HepG2 (cell line): Measurements from ENCODE around the gene CS. TPM values are rescaled to one million over a fixed set of nuclear protein-coding genes. Genes with fewer than 3 reads are reported as not detected.

Experiments used
- ATAC-seq: fragments of 200-7000 bp; cut with Tn5 transposase; 3 replicates; pipeline ENCODE4 v1.9.1; 2020; ENCODE audit warnings: mild to moderate bottlenecking, moderate library complexity
- BruUV-seq: library from RNA; stranded (reverse); fragments of 400-500 nt; replicated peaks from 2 replicates; lab custom pipeline; 2021; lab: Mats Ljungman, UMichigan
- CTCF ChIA-PET: fragments of 300-600 bp; formaldehyde crosslinking; extraction: SDS; loops from one replicate; lab custom pipeline; 2021; ENCODE audit warnings: low total read pairs, inconsistent platforms, low intra/inter-chr PET ratio; lab: Yijun Ruan, JAX
- POLR2A ChIA-PET: fragments of 350-600 bp; sonication (Branson Sonifier 250); formaldehyde crosslinking; loops from one replicate; lab custom pipeline; 2020; ENCODE audit warnings: antibody characterized with exemption, inconsistent platforms; lab: Yijun Ruan, JAX
- DNase-seq: peaks from one replicate; pipeline ENCODE4 v3.0.0-alpha.2; 2015; ENCODE audit warnings: low spot score
- FAIRE-seq: peaks from 3 replicates; lab custom pipeline; 2011; peaks lifted over from hg19 to GRCh38; lab: Jason Lieb, UNC
- H2AFZ ChIP-seq: one replicate; pipeline ENCODE4 v1.6.1; 2011; ENCODE audit warnings: low read length, inconsistent platforms
- H3K27ac ChIP-seq: fragments of 300-600 bp; 3 replicates; pipeline ENCODE4 v1.8.0; 2011; ENCODE audit warnings: mixed run types, mild to moderate bottlenecking, mixed read lengths, low read length, inconsistent platforms; ENCODE audit not compliant: insufficient read depth; ENCODE audit errors: extremely low read length
- H3K27me3 ChIP-seq, 2 experiments: fragments of 200-600 bp in 1 of 2; 2 replicates in 1 of 2; 3 replicates in 1 of 2; pipeline versions ENCODE4 v1.6.0 to v1.8.0; 2011; ENCODE audit warnings: low read length in 2 of 2, mild to moderate bottlenecking in 2 of 2, moderate library complexity in 2 of 2, inconsistent platforms in 1 of 2; ENCODE audit not compliant: insufficient read depth in 2 of 2, control insufficient read depth in 1 of 2
- H3K36me3 ChIP-seq, 2 experiments: fragments of 200-600 bp in 1 of 2; replicated peaks in 1 of 2; 2 replicates in 1 of 2; 3 replicates in 1 of 2; pipeline versions ENCODE4 v1.5.1 to v1.8.0; 2011; ENCODE audit warnings: low read length in 2 of 2, inconsistent platforms in 1 of 2; ENCODE audit not compliant: insufficient read depth in 2 of 2, control insufficient read depth in 1 of 2
- H3K4me1 ChIP-seq: 2 replicates; pipeline ENCODE4 v1.5.1; 2012; ENCODE audit warnings: low read length, inconsistent platforms; ENCODE audit not compliant: insufficient read depth
- H3K4me2 ChIP-seq: 2 replicates; pipeline ENCODE4 v1.6.0; 2011; ENCODE audit warnings: low read depth, low read length, inconsistent platforms
- H3K4me3 ChIP-seq, 3 experiments: fragments of 200-600 bp in 1 of 3; sonication (generic), shearing (Covaris generic) in 1 of 3; replicated peaks in 1 of 3; 2 replicates each; pipeline ENCODE4 v1.5.1; 2011 to 2016; ENCODE audit warnings: low read length in 3 of 3, inconsistent platforms in 2 of 3, low read depth in 2 of 3, mild to moderate bottlenecking in 2 of 3, control low read depth in 1 of 3, mixed read lengths in 1 of 3; ENCODE audit not compliant: insufficient read depth in 1 of 3
- H3K79me2 ChIP-seq: one replicate; pipeline ENCODE4 v1.6.1; 2011; ENCODE audit warnings: low read length, inconsistent platforms; ENCODE audit not compliant: insufficient read depth
- H3K9ac ChIP-seq: 2 replicates; pipeline ENCODE4 v1.6.0; 2011; ENCODE audit warnings: mild to moderate bottlenecking, low read depth, low read length, inconsistent platforms; ENCODE audit not compliant: insufficient read depth
- H3K9me3 ChIP-seq: 2 replicates; pipeline ENCODE4 v1.5.1; 2012; ENCODE audit warnings: mild to moderate bottlenecking, low read length
- H4K20me1 ChIP-seq: 2 replicates; pipeline ENCODE4 v1.6.0; 2011; ENCODE audit warnings: inconsistent platforms, mild to moderate bottlenecking, low read length, moderate library complexity; ENCODE audit not compliant: insufficient read depth
- AGO2 ChIP-seq: fragments of 200-400 bp; formaldehyde crosslinking; optimal IDR thresholded peaks from 2 replicates; pipeline ENCODE3; 2017; ENCODE audit warnings: mild to moderate bottlenecking, low read depth, low read length, moderate library complexity
- HNRNPL ChIP-seq: fragments of 200-400 bp; formaldehyde crosslinking; IDR thresholded peaks from 2 replicates; pipeline ENCODE4 v1.6.1; 2017; ENCODE audit warnings: mild to moderate bottlenecking, low read depth, low read length
- KAT8 ChIP-seq: IDR thresholded peaks from 2 replicates; pipeline ENCODE4 v1.6.1; 2016; ENCODE audit warnings: missing genetic modification reagents, missing compliant biosample characterization
- RBFOX2 ChIP-seq: fragments of 200-400 bp; formaldehyde crosslinking; IDR thresholded peaks from 2 replicates; pipeline ENCODE4 v1.6.1; 2017; ENCODE audit warnings: low read depth, mild to moderate bottlenecking, low read length
- ZNF343 ChIP-seq: sonication (generic); formaldehyde crosslinking; IDR thresholded peaks from 2 replicates; pipeline ENCODE4 v1.4.0; 2020; ENCODE audit warnings: mild to moderate bottlenecking, missing genetic modification reagents
- ZNF747 ChIP-seq: sonication (generic); formaldehyde crosslinking; IDR thresholded peaks from 2 replicates; pipeline ENCODE4 v1.8.1; 2023; ENCODE audit warnings: missing genetic modification reagents, mild to moderate bottlenecking, borderline replicate concordance
- ZNF768 ChIP-seq: sonication (generic); formaldehyde crosslinking; IDR thresholded peaks from 2 replicates; pipeline ENCODE4 v1.4.0; 2020; ENCODE audit warnings: missing genetic modification reagents
- WGBS: methylation state at CpG from one replicate; pipeline ENCODE4 v1.1.6; 2017; ENCODE audit warnings: low lambda C conversion rate; 5-methylcytosine and 5-hydroxymethylcytosine counted together
- in situ Hi-C: cut with HindIII; loops from 2 replicates; pipeline ENCODE4 v1.10.0; 2017; ENCODE audit warnings: low pct_unique_long_range_greater_than_20kb; ENCODE audit not compliant: extremely low pct_ligation_motif_present
- intact Hi-C: fragments of 100-400 bp; cut with micrococcal nuclease; formaldehyde crosslinking; loops from one replicate; pipeline ENCODE4 v1.10.0; 2022; ENCODE audit not compliant: unreplicated experiment
- polyA plus RNA-seq, 8 experiments: library from polyadenylated mRNA; depleted of rRNA in 3 of 8; stranded (reverse) in 7 of 8; unstranded in 1 of 8; fragments of >200 nt; fragmentation: Illumina TruSeq in 4 of 8; extraction: Trizol in 4 of 8; gene quantifications; 2 replicates each; pipeline versions ENCODE4 v1.2.1 to v1.2.3, GENCODE V29; 2011 to 2016; ENCODE audit warnings: low read depth in 4 of 8, missing spikeins in 1 of 8, mixed read lengths in 1 of 8; ENCODE audit not compliant: insufficient read depth in 1 of 8
- total RNA-seq, 5 experiments: library from RNA; depleted of rRNA; stranded (reverse); fragments of >200 nt; fragmentation: Illumina TruSeq; extraction: Trizol; gene quantifications; 2 replicates each; pipeline ENCODE4 v1.2.3, GENCODE V29; 2016; ENCODE audit warnings: low read depth in 1 of 5

The CS gene
- total and polyA plus RNA-seq, 2 of the 13 experiments (the other 11 are each of a cell fraction or from before 2014, with no cell fraction given), result 173 to 175 TPM

- H3K4me2 ChIP-seq, result no peak overlapping the region
- H3K4me3 ChIP-seq, result no peak overlapping the region
- POLR2A ChIA-PET, result interaction anchor here (0.6 kb wide), 1 partner anchor 11 kb away, joined by 3 read pairs; no protein-coding TSS in a partner anchor
- H3K79me2 ChIP-seq, result no peaks in the 10 kb centered on the region
- no peak overlapping the region for H2AFZ ChIP-seq
- H3K36me3 ChIP-seq, result peaks cover 21 to 42% of the 10 kb centered on the region in 2 experiments
- in situ Hi-C loops, result no loop called here
- no peaks in the 10 kb centered on the region for H4K20me1 ChIP-seq
- ATAC-seq (no peak), DNase-seq (no peak), FAIRE-seq (no peak)
- no peaks in the 10 kb centered on the region; a peak in 1 of 5 replicates for H3K27me3 ChIP-seq
- H3K9me3 ChIP-seq, result no peaks in the 10 kb centered on the region
- CTCF ChIA-PET, result no interaction called here
- no peak for TF ChIP-seq ZNF768 (CRISPR knock-in tag)
- TF ChIP-seq, all 625 proteins: peak for 0
- peaks cover 26% of the 10 kb centered on the region for H3K4me1 ChIP-seq
- TSS peak; percentile 14 for BruUV-seq
- H3K27ac ChIP-seq, result no peak overlapping the region
- 96% methylated on average over 9 of the region's 9 CpGs for WGBS
- no peak overlapping the region for H3K9ac ChIP-seq
- intact Hi-C loops, result no loop called here
These were observed 58.5 kb downstream of the CS start for GRCh38 chr12:56241424-56242303.

DNA sequence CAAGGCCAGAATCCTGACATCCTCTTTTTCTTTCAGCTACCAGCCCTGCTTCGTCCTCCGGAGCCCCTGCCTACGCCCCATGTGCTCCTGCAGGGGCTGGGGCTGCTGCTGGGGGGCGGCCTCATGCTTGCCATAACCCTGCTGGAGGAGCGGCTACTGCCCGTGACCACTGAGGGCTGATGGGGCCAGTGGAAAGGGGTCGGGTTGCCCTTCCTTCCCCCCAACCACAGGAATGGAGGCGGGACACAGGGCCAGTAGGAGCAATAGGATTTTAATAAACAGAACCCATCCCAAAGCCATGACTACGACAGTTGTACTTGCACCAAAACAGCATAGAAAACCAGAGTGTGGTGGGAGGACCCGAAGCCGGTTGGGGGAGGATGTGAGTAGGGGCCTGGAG is 62.6 kb downstream of the CS start:
- Histone ChIP-seq H3K27ac (no peak overlapping the region), H3K4me2 (no peak overlapping the region), H4K20me1 (no peaks in the 10 kb centered on the region), H3K27me3 (no peaks in the 10 kb centered on the region), H3K9me3 (no peaks in the 10 kb centered on the region), H2AFZ (no peak overlapping the region), H3K36me3 (peaks cover 8 to 24% of the 10 kb centered on the region in 2 experiments), H3K4me3 (no peak overlapping the region), H3K9ac (no peak overlapping the region), H3K79me2 (peaks cover 2% of the 10 kb centered on the region), H3K4me1 (peaks cover 12% of the 10 kb centered on the region)
- FAIRE-seq (no peak), DNase-seq (no peak), ATAC-seq (no peak; the same call in 2 of the 3 replicates)
- 98% methylated on average over 9 of the region's 11 CpGs for WGBS
- ChIA-PET CTCF (no interaction called here), POLR2A (no interaction called here)
- in situ Hi-C loops, result no loop called here
- no TSS peak for BruUV-seq
- 0 out of 2 replicates have a peak, but pooled peaks have one; percentile 24 for TF ChIP-seq HNRNPL
- no peak for TF ChIP-seq ZNF747
- TF ChIP-seq ZNF343 (CRISPR knock-in tag), result no peak
- TF ChIP-seq KAT8 (CRISPR knock-in tag), result no peak
- peak; percentile 50; the same call in 1 of the 2 replicates for TF ChIP-seq RBFOX2
- peak; percentile 40 for TF ChIP-seq AGO2
- intact Hi-C loops, result no loop called here
